SK-N-SH treated with all-trans-retinoic acid at 6 μM for 48 hours (cell line): ENCODE measurements around the gene PSMB8.

ENCODE experiments used
- ESRRG ChIP-seq: fragments of 250-450 bp; sonication (Bioruptor Pico); IDR thresholded peaks from 2 replicates; pipeline ENCODE4 v1.6.1; 2021; ENCODE audit warnings: mild to moderate bottlenecking
- OSR1 ChIP-seq: fragments of 250-450 bp; sonication (Bioruptor Pico); IDR thresholded peaks from 2 replicates; pipeline ENCODE4 v1.8.0; 2022; ENCODE audit warnings: moderate library complexity, mild to moderate bottlenecking, inconsistent platforms
- POU6F1 ChIP-seq: fragments of 250-450 bp; sonication (Bioruptor Pico); IDR thresholded peaks from 2 replicates; pipeline ENCODE4 v1.8.0; 2021; ENCODE audit warnings: low read depth, mild to moderate bottlenecking, moderate library complexity, borderline replicate concordance
- TF ChIP-seq, protein P1 (sequence below): fragments of 250-450 bp; sonication (Bioruptor Pico); IDR thresholded peaks from 2 replicates; pipeline ENCODE4 v1.8.0; 2020; ENCODE audit warnings: mild to moderate bottlenecking, moderate library complexity, borderline replicate concordance

DNA sequence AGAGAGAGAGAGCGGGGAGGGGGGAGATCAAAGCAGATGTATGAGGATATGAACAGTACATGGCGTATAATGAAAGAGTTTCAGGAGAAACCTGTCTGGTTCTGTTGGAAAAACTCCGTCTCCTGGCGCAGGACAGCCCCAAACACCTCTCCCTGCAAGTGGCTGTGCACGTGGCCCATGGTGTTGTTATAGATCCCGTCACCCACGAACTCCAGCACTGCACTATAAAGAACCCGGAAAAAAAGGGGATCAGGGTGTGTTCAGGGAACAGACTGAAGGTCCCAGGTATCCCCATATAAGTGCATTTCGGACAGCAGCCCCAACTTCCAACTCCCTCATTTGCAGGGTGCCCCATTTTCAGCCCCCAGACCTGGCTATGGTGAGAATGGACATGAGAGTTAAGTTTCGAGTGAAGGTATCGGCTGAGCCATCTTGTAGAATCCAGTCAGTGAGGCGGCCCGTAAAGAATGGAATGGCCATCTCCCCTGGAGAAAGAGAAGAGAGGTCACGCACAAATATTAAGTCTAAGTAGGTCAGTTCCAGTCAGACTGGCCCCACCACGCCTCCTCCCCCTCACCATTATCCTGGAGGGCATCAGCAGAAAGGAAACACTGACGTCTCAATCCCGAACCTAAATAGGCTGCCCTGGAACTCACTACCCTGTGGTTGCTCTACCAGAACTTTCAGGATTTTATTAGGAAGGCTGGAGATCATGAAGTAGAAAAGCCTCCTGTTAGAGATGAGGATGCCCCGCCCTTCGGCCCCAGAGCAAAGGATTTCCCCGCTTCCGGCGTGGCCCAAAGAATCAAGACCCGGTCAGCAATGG is 8.4 kb upstream of the PSMB8 start:
- TF ChIP-seq ESRRG (CRISPR knock-in tag) (no peak), POU6F1 (no peak), OSR1 (CRISPR knock-in tag) (no peak)
- TF ChIP-seq, protein P1, sequence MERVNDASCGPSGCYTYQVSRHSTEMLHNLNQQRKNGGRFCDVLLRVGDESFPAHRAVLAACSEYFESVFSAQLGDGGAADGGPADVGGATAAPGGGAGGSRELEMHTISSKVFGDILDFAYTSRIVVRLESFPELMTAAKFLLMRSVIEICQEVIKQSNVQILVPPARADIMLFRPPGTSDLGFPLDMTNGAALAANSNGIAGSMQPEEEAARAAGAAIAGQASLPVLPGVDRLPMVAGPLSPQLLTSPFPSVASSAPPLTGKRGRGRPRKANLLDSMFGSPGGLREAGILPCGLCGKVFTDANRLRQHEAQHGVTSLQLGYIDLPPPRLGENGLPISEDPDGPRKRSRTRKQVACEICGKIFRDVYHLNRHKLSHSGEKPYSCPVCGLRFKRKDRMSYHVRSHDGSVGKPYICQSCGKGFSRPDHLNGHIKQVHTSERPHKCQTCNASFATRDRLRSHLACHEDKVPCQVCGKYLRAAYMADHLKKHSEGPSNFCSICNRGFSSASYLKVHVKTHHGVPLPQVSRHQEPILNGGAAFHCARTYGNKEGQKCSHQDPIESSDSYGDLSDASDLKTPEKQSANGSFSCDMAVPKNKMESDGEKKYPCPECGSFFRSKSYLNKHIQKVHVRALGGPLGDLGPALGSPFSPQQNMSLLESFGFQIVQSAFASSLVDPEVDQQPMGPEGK (CRISPR knock-in tag), result no peak
